ENCODE measurements around the gene PRKCG.

PRKCG gene

DNA sequence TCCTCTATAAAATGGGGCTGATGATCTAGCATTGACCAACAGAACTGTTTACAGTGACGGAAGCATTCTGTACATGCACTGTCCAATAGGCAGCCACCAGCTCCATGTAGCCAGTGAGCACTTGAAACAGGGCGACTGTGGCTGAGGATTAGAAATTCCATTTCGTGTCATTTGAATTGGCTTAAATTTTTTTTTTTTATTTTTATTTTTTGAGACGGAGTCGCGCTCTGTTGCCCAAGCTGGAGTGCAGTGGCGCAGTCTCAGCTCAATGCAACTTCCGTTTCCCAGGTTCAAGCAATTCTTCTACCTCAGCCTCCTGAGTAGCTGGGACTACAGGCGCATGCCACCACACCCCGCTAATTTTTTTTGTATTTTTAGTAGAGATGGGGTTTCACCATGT lies 3.0 kb downstream of the PRKCG start:
- TF ChIP-seq, protein P1, sequence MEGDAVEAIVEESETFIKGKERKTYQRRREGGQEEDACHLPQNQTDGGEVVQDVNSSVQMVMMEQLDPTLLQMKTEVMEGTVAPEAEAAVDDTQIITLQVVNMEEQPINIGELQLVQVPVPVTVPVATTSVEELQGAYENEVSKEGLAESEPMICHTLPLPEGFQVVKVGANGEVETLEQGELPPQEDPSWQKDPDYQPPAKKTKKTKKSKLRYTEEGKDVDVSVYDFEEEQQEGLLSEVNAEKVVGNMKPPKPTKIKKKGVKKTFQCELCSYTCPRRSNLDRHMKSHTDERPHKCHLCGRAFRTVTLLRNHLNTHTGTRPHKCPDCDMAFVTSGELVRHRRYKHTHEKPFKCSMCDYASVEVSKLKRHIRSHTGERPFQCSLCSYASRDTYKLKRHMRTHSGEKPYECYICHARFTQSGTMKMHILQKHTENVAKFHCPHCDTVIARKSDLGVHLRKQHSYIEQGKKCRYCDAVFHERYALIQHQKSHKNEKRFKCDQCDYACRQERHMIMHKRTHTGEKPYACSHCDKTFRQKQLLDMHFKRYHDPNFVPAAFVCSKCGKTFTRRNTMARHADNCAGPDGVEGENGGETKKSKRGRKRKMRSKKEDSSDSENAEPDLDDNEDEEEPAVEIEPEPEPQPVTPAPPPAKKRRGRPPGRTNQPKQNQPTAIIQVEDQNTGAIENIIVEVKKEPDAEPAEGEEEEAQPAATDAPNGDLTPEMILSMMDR (IDR thresholded peaks at IDR 0.05; ENCODE audit: control insufficient read depth, insufficient read depth, low read depth, low read length, missing control alignments), result no peak
- no peak for DNase-seq (ENCODE audit: low read depth)
- H3K4me3 ChIP-seq (ENCODE audit: control insufficient read depth, low read depth, low read length), result no peak overlapping the region

DNA sequence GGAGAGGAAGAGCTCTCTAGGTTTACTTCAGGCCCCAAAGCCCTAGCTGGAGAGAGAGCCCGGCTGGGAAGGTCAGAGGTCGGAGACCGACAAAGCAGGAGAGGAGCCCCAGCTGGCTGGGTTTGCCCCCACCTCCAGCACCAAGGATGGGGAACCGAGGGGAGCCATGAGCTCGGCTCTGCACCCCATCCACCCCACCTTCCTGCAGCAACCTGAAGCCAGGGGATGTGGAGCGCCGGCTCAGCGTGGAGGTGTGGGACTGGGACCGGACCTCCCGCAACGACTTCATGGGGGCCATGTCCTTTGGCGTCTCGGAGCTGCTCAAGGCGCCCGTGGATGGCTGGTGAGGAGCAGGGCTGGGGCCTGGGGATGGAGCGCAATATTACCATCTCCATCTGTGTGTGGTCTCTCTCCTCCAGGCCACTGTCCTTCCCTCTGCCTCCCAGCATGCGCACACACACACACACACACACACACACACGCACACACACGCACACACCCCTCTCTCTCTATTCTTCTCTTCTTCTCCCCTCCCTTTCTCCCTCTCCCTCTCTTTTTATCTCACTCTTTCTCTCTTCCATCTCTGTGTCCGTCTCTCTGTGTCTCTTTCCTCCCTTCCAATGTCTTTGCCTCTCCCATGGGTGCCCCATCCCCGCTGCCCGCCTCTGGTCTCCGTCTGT lies 10.4 kb downstream of the PRKCG start:
- TF ChIP-seq, protein P1 (IDR thresholded peaks at IDR 0.05; ENCODE audit: control insufficient read depth, insufficient read depth, low read depth, low read length, missing control alignments), result no peak
- DNase-seq (ENCODE audit: low read depth), result no peak
- H3K4me3 ChIP-seq (ENCODE audit: control insufficient read depth, low read depth, low read length), result no peak overlapping the region

DNA sequence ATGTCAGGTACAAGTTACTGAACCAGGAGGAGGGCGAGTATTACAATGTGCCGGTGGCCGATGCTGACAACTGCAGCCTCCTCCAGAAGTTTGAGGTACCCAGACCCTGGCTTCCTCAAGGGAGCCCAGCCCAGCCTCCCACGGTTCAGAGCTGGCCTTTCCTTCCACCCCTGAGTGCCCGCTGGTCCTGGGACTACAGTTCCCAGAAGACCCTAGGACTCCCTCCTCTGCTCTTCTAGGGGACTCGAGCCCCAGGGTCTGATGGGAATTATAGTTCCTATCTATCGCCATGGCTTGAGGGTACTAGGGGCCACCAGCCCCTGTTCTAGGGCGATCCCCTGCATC lies 11.0 kb downstream of the PRKCG start:
- DNase-seq (ENCODE audit: low read depth), result no peak
- TF ChIP-seq, protein P1 (IDR thresholded peaks at IDR 0.05; ENCODE audit: control insufficient read depth, insufficient read depth, low read depth, low read length, missing control alignments), result no peak
- no peak overlapping the region for H3K4me3 ChIP-seq (ENCODE audit: control insufficient read depth, low read depth, low read length)

DNA sequence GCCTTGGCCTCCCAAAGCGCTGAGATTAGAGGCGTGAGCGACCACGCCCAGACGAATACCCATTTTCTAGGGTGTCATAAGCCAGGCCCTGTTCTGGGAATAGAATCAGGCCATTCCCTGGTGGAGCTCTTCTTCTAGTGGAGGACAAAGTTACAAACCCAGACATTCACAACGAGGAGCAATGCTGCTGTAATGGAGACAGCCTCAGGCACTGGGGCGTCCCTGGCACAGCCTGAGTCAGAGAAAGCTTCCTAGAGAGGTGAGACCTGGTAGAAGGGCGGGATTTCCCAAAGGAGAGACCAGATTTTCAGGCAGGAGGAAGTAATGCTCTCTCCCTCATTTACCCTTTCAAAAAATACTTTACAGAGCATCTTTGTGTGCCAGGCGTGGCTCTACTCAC lies 12.7 kb downstream of the PRKCG start:
- TF ChIP-seq, protein P1 (IDR thresholded peaks at IDR 0.05; ENCODE audit: control insufficient read depth, insufficient read depth, low read depth, low read length, missing control alignments), result no peak
- no peak overlapping the region for H3K4me3 ChIP-seq (ENCODE audit: control insufficient read depth, low read depth, low read length)
- no peak for DNase-seq (ENCODE audit: low read depth)

DNA sequence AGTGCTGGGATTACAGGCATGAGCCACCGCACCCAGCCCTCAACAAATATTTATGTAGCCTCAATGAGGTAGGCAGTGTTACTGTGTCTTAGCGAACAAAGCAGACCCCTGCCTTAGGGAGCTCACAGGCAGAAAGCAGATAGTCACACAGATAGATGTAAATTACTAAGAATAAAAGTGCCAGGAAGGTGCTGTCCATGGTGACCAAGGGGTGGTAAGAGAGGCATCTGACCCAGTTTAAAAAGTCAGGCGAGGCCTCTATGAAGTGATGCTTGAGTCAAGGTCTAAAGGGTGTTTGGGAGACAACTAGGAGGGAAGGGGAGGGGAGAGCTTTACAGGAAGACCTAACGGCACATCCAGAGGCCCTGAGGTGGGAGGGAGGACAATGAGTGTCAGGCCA lies 14.7 kb downstream of the PRKCG start:
- no peak overlapping the region for H3K4me3 ChIP-seq (ENCODE audit: control insufficient read depth, low read depth, low read length)
- TF ChIP-seq, protein P1 (IDR thresholded peaks at IDR 0.05; ENCODE audit: control insufficient read depth, insufficient read depth, low read depth, low read length, missing control alignments), result no peak
- DNase-seq (ENCODE audit: low read depth), result no peak

DNA sequence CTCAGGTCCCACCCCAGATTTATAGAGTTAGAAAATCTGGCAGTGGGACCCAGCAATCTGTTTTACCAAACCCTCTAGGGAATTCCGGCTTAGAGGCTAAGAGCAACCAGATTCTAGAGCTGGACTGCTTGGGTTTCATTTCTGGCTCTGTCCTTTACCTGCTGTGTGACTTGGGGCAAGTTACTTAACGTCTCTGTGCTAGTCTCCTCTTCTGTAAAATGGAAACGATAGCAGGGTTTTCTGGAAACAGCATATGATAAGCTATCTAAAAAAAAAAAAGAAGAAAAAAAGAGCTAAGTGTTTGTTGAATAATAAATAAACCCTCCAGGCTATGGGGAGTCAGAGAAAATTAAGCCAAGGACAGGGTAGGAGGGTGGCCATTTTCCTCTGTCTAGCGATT lies 15.5 kb downstream of the PRKCG start:
- no peak overlapping the region for H3K4me3 ChIP-seq (ENCODE audit: control insufficient read depth, low read depth, low read length)
- TF ChIP-seq, protein P1 (IDR thresholded peaks at IDR 0.05; ENCODE audit: control insufficient read depth, insufficient read depth, low read depth, low read length, missing control alignments), result no peak

DNA sequence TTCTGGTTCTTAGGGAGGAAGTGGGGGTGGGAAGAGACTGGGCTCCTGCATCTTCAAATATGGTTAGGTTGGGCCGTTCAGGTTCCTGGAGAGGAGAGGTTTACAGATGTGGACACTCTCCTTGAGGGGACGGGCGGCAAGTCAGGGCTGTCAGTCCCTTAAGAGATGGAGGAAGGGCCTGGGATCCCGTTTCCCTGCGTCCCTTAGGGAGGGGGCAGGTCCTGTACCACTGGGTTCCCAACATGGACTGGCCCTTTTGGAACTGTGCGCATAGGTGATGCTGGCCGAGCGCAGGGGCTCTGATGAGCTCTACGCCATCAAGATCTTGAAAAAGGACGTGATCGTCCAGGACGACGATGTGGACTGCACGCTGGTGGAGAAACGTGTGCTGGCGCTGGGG lies 16.2 kb downstream of the PRKCG start:
- no peak for DNase-seq (ENCODE audit: low read depth)
- H3K4me3 ChIP-seq (ENCODE audit: control insufficient read depth, low read depth, low read length), result no peak overlapping the region
- TF ChIP-seq, protein P1 (IDR thresholded peaks at IDR 0.05; ENCODE audit: control insufficient read depth, insufficient read depth, low read depth, low read length, missing control alignments), result no peak

More for the DNA sequence above, 15.5 kb downstream of the PRKCG start:
- DNase-seq (ENCODE audit: low read depth), result no peak
